Vagina (tissue), 2 donors: ENCODE data around the gene ZFY. TPM values are rescaled to one million over a fixed set of nuclear protein-coding genes. Genes with fewer than 3 reads are reported as not detected.

Source experiments
- DNase-seq, 2 donors: peaks; one replicate each; pipeline ENCODE4 v3.0.0-alpha.2; 2017; ENCODE audit errors: extremely low spot score in 2 of 2
- H3K27ac ChIP-seq: fragments of 200-600 bp; sonication (generic); one replicate; pipeline ENCODE4 v1.5.1; 2019
- H3K27me3 ChIP-seq: fragments of 200-600 bp; sonication (generic); one replicate; pipeline ENCODE4 v1.5.1; 2019
- H3K36me3 ChIP-seq, 2 donors: fragments of 200-600 bp; sonication (generic); one replicate each; pipeline ENCODE4 v1.5.1; 2017 to 2019
- H3K4me1 ChIP-seq: fragments of 200-600 bp; sonication (generic); one replicate; pipeline ENCODE4 v1.5.1; 2019
- H3K4me3 ChIP-seq, 2 donors: fragments of 200-600 bp; sonication (generic); 1 replicate in 1 of 2; 2 replicates in 1 of 2; pipeline ENCODE4 v1.5.1; 2016 to 2019
- H3K9me3 ChIP-seq: fragments of 200-600 bp; sonication (generic); one replicate; pipeline ENCODE4 v1.5.1; 2019
- CTCF ChIP-seq, 3 experiments: fragments of 450-650 bp in 2 of 3; fragments of 200-600 bp in 1 of 3; sonication (generic) in 1 of 3; IDR thresholded peaks; one replicate each; pipeline ENCODE4 v1.5.1; 2017 to 2019; ENCODE audit warnings: antibody characterized with exemption in 3 of 3, mild to moderate bottlenecking in 2 of 3, moderate library complexity in 2 of 3
- POLR2A ChIP-seq, 2 donors: fragments of 450-650 bp; IDR thresholded peaks; one replicate each; pipeline ENCODE4 v1.6.1; 2017; ENCODE audit warnings: antibody characterized with exemption in 2 of 2, mild to moderate bottlenecking in 2 of 2, moderate library complexity in 2 of 2
- POLR2AphosphoS5 ChIP-seq, 2 donors: sonication (generic); formaldehyde crosslinking; IDR thresholded peaks; one replicate each; pipeline ENCODE4 v1.9.0; 2017; ENCODE audit warnings: antibody characterized with exemption in 2 of 2, mild to moderate bottlenecking in 2 of 2, low read depth in 1 of 2; ENCODE audit not compliant: insufficient read depth in 1 of 2
- intact Hi-C: fragments of 100-400 bp; cut with DNase I; formaldehyde crosslinking; loops from one replicate; pipeline ENCODE4 v1.15.1; 2023
- total RNA-seq: library from RNA; depleted of rRNA; stranded (reverse); fragments of >200 nt; gene quantifications from one replicate; pipeline ENCODE4 v1.2.3, GENCODE V29; 2016

ZFY gene
- total RNA-seq = not detected

DNA sequence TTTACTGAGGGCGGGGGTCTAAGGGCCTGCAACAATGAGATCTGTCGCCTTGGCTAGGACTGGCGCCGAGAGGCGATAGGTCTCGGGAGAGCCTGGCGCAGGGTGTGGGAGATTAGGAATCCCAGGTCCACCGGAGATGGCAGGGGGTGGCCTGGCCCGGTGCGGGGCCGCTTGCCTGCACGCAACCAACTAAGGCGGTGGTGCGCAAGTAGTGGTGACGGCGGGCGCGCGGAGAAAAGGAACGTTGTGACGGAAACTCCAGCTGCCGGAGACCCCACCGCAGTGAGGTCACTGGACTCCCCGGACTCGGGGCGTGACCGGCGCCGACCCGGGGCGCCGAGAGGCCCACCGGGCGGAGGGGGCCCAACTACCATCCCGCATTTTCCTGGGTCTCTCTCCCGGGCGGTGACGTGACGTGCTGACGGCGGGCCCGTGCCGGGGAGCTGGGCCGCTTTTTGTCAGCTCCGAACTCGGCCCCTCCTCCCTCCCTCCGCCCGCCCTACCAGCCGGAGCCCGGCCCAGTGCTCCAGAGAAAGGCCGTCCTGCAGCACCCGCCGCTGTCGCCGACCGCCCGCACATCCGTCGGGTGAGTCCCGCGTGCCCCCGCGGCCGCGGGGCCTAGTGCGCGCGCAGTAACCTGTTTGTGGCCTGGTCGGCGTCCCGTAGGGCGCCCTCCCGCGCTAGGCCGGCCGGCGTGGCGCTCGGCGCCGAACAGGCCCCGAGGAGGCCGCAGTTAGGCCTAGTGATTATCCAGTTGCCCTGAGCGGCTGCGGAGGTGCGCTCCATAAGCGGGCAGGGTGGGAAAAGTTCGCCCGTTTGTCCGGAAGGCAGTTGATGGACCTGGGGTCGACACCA is at the start of gene ZFY:
TSS of gene ZFY (plus strand) at position 521 of the 855 bp plus-strand sequence. CDS start 18,556 bp downstream, outside the sequence.
- Histone ChIP-seq H3K36me3 (no peaks in the 10 kb centered on the region), H3K27ac (no peak within 1 kb of the TSS), H3K4me3 (no peak within 1 kb of the TSS), H3K9me3 (no peaks in the 10 kb centered on the region), H3K27me3 (no peaks in the 10 kb centered on the region), H3K4me1 (no peaks in the 10 kb centered on the region)
- no peak for DNase-seq
- no peak for TF ChIP-seq POLR2AphosphoS5 (IDR thresholded peaks at IDR 0.05; ENCODE audit: insufficient read depth in 1 of 2, low read depth in 1 of 2)
- intact Hi-C loops = no loop called here

DNA sequence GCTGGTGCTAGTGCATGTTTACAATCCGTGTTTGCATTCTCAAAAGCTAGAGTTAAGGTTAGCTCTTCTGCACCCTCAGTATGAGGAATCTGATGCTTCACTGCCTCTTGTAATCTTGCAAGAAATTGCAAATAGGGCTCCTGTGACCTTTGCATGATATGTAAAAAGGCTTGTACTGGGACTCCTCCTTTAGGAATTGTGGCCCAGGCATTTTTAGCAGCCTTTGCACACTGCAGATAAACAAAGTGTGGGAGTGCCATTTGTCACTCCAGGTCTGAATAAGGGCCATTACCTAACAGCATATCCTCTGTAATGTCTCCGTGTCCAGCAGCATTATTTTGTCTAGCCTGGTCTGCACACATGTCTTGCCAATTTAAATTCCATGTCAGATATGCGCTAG is 49.3 kb upstream of the ZFY start:
- no peak for TF ChIP-seq CTCF (IDR thresholded peaks at IDR 0.05)
- TF ChIP-seq POLR2AphosphoS5 (IDR thresholded peaks at IDR 0.05; ENCODE audit: insufficient read depth in 1 of 2, low read depth in 1 of 2) = no peak
- TF ChIP-seq POLR2A (IDR thresholded peaks at IDR 0.05) = no peak
- intact Hi-C loops = no loop called here
- Histone ChIP-seq H3K27ac (no peak overlapping the region), H3K4me3 (no peak overlapping the region), H3K27me3 (no peaks in the 10 kb centered on the region), H3K36me3 (no peaks in the 10 kb centered on the region), H3K4me1 (no peaks in the 10 kb centered on the region), H3K9me3 (no peaks in the 10 kb centered on the region)
- no peak for DNase-seq

DNA sequence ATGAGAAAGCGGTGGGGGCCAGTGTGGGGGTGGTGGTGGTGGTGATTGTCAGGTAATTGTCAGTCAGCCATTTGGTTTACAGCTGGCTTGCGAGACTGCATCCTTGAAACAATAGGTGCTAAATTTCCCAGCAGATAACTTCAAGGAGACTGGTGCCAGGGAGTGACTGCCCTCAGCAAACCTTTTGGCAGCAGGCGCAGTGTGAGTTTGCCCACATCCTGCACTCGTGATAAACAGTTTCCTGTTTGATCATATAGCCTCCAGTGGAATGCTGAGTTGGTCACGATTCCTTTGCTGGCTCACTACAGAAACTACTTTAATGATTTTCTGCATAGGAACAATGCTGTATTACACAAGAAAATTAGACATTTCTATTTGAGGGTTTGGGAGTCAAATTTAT is 47.8 kb upstream of the ZFY start:
- Histone ChIP-seq H3K4me3 (no peak overlapping the region), H3K36me3 (no peaks in the 10 kb centered on the region), H3K27me3 (no peaks in the 10 kb centered on the region), H3K9me3 (no peaks in the 10 kb centered on the region), H3K27ac (no peak overlapping the region), H3K4me1 (no peaks in the 10 kb centered on the region)
- no peak for TF ChIP-seq CTCF (IDR thresholded peaks at IDR 0.05)
- no peak for TF ChIP-seq POLR2A (IDR thresholded peaks at IDR 0.05)
- no peak for TF ChIP-seq POLR2AphosphoS5 (IDR thresholded peaks at IDR 0.05; ENCODE audit: insufficient read depth in 1 of 2, low read depth in 1 of 2)
- DNase-seq = no peak
- intact Hi-C loops = no loop called here

- H3K36me3 ChIP-seq = no peaks in the 10 kb centered on the region
- no peaks in the 10 kb centered on the region for H3K4me1 ChIP-seq
- intact Hi-C loops = no loop called here
- H3K27me3 ChIP-seq = no peaks in the 10 kb centered on the region
- H3K4me3 ChIP-seq = no peak overlapping the region
- no peak overlapping the region for H3K27ac ChIP-seq
- DNase-seq = no peak
- no peak for TF ChIP-seq POLR2AphosphoS5 (IDR thresholded peaks at IDR 0.05; ENCODE audit: insufficient read depth in 1 of 2, low read depth in 1 of 2)
- no peak for TF ChIP-seq POLR2A (IDR thresholded peaks at IDR 0.05)
- TF ChIP-seq CTCF (IDR thresholded peaks at IDR 0.05) = no peak
- H3K9me3 ChIP-seq = no peaks in the 10 kb centered on the region
These were observed 47.2 kb upstream of the ZFY start for GRCh38 chrY:2887955-2888354.

GRCh38 chrY:2893471-2893870 is 41.7 kb upstream of the ZFY start:
- DNase-seq = no peak
- intact Hi-C loops = no loop called here

More at GRCh38 chrY:2893471-2893870, 41.7 kb upstream of the ZFY start:
- TF ChIP-seq POLR2AphosphoS5 (IDR thresholded peaks at IDR 0.05; ENCODE audit: insufficient read depth in 1 of 2, low read depth in 1 of 2) = no peak
- no peak for TF ChIP-seq CTCF (IDR thresholded peaks at IDR 0.05)
- no peak for TF ChIP-seq POLR2A (IDR thresholded peaks at IDR 0.05)
- H3K36me3 ChIP-seq = no peaks in the 10 kb centered on the region
- no peak overlapping the region for H3K4me3 ChIP-seq
- no peaks in the 10 kb centered on the region for H3K27me3 ChIP-seq
- H3K27ac ChIP-seq = no peak overlapping the region
- H3K4me1 ChIP-seq = no peaks in the 10 kb centered on the region
- H3K9me3 ChIP-seq = no peaks in the 10 kb centered on the region
